OCI-LY1 (cell line): ENCODE results near the gene MAN1A2.

ENCODE experiments used
- EZH2 ChIP-seq: fragments of 200-600 bp; sonication (generic), shearing (Covaris generic); IDR thresholded peaks from 2 replicates; pipeline ENCODE4 v1.8.0; 2017; ENCODE audit warnings: borderline replicate concordance, mixed run types, mild to moderate bottlenecking, antibody characterized with exemption, low read length, moderate library complexity, mixed read lengths
- TF ChIP-seq, protein P1 (sequence below): fragments of 200-600 bp; sonication (generic), shearing (Covaris generic); IDR thresholded peaks from 2 replicates; pipeline ENCODE4 v1.5.1; 2017; ENCODE audit warnings: mild to moderate bottlenecking, antibody characterized with exemption, low read length, moderate library complexity, mixed read lengths

DNA sequence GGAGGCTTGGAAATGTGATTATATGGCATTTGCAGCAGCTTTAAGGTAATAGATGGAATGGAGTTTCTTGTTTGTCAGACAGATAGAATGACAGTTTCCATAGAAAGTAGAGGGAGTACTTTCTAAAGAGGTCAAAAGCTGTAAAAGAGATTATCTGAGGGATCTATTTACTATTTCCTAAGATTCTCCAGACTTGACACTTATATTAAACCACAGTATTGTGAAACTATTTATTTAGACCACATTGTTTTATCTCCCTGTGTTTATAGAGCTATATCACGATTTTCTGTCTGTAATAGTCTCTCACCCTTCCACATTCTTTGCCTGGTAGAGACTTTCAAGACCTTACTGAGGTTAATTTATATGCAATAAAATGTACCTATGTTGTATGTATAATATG lies 66.7 kb downstream of the MAN1A2 start:
- no peak for TF ChIP-seq EZH2
- TF ChIP-seq, protein P1, sequence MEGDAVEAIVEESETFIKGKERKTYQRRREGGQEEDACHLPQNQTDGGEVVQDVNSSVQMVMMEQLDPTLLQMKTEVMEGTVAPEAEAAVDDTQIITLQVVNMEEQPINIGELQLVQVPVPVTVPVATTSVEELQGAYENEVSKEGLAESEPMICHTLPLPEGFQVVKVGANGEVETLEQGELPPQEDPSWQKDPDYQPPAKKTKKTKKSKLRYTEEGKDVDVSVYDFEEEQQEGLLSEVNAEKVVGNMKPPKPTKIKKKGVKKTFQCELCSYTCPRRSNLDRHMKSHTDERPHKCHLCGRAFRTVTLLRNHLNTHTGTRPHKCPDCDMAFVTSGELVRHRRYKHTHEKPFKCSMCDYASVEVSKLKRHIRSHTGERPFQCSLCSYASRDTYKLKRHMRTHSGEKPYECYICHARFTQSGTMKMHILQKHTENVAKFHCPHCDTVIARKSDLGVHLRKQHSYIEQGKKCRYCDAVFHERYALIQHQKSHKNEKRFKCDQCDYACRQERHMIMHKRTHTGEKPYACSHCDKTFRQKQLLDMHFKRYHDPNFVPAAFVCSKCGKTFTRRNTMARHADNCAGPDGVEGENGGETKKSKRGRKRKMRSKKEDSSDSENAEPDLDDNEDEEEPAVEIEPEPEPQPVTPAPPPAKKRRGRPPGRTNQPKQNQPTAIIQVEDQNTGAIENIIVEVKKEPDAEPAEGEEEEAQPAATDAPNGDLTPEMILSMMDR: no peak
